ENCODE data around the gene B3GNT8.

Gene B3GNT8

DNA sequence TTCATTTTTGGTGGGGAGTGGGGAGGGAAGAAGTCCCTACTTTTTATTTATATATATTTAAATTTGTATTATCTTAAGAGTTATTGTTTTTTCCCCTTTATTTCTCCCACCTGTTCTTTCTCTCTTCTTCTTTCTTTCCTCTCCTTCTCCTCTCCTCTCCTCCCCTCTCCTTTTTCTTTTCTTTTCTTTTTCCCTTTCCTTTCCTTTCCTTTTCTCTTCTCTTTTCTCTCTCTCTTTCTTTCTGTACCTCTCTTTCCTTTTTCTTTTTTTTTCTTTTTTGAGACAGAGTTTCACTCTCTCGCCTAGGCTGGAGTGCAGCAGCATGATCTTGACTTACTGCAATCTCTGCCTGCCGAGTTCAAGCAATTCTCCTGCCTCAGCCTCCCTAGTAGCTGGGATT is 27.6 kb downstream of the B3GNT8 start:
- TF ChIP-seq, protein P1, sequence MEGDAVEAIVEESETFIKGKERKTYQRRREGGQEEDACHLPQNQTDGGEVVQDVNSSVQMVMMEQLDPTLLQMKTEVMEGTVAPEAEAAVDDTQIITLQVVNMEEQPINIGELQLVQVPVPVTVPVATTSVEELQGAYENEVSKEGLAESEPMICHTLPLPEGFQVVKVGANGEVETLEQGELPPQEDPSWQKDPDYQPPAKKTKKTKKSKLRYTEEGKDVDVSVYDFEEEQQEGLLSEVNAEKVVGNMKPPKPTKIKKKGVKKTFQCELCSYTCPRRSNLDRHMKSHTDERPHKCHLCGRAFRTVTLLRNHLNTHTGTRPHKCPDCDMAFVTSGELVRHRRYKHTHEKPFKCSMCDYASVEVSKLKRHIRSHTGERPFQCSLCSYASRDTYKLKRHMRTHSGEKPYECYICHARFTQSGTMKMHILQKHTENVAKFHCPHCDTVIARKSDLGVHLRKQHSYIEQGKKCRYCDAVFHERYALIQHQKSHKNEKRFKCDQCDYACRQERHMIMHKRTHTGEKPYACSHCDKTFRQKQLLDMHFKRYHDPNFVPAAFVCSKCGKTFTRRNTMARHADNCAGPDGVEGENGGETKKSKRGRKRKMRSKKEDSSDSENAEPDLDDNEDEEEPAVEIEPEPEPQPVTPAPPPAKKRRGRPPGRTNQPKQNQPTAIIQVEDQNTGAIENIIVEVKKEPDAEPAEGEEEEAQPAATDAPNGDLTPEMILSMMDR (IDR thresholded peaks at IDR 0.05; ENCODE audit: insufficient read depth, low read length, missing control alignments), result no peak
- ChIA-PET CTCF (interaction anchor here (1.0 kb wide), 1 partner anchor 32 kb away, joined by 4 read pairs; no protein-coding TSS in a partner anchor), POLR2A (no interaction called here)
- DNase-seq (ENCODE audit: low read depth, low spot score), result no peak
- H3K4me3 ChIP-seq (ENCODE audit: low read depth, low read length), result no peak overlapping the region

DNA sequence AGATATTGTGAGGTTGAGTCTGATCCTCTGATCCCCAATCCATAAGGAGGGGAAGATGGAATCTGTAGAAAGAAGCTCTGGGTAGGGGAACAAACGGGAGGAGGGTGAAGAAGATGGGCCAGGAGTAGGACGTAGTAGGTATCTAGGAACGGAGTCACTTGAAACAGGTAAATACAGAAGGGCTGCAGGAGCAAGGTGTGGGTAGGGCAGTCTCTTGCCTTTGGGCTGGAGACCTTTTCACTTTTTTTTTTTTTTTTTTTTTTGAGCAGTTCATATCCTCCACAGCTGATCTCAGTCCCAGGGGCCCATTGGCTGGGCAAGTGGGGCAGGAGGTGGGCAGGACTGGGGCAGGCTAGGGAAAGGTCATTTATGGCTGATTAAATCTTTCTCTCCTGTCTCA is 28.1 kb downstream of the B3GNT8 start:
- TF ChIP-seq, protein P1 (IDR thresholded peaks at IDR 0.05; ENCODE audit: insufficient read depth, low read length, missing control alignments), result no peak
- peak overlapping the region; percentile 92 for H3K4me3 ChIP-seq (ENCODE audit: low read depth, low read length)
- no peak for DNase-seq (ENCODE audit: low read depth, low spot score)
- ChIA-PET POLR2A (no interaction called here), CTCF (interaction anchor here (1.0 to 1.5 kb wide), 2 partner anchors 32 to 77 kb away, joined by 3 to 4 read pairs; no protein-coding TSS in a partner anchor)

DNA sequence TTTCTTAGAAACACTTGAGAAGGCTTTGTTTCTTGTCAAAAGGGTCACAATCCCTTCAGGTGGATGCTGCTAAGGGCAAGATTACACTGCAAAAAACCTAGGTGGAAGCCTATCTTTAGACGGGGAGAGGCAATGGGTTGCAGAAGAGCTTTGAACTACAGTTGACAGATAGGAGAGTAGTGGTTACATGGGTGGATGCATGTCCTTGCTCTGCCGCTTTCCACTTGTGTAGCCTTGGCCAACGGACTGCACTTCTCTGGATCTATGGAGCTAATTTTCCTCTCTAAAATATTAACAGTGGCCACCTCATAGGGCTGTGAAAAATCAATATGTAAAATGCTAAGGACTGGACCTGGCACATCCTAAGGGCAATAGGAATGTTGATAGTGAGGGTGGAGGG is 28.6 kb downstream of the B3GNT8 start:
- H3K4me3 ChIP-seq (ENCODE audit: low read depth, low read length), result peak overlapping the region; percentile 92
- TF ChIP-seq, protein P1 (IDR thresholded peaks at IDR 0.05; ENCODE audit: insufficient read depth, low read length, missing control alignments), result no peak
- POLR2A ChIA-PET, result interaction anchor here (0.6 kb wide), 1 partner anchor 20 kb away, joined by 3 read pairs; no protein-coding TSS in a partner anchor
- no peak for DNase-seq (ENCODE audit: low read depth, low spot score)
- CTCF ChIA-PET, result interaction anchor here (1.0 to 1.5 kb wide), 2 partner anchors 33 to 77 kb away, joined by 3 to 4 read pairs; no protein-coding TSS in a partner anchor

DNA sequence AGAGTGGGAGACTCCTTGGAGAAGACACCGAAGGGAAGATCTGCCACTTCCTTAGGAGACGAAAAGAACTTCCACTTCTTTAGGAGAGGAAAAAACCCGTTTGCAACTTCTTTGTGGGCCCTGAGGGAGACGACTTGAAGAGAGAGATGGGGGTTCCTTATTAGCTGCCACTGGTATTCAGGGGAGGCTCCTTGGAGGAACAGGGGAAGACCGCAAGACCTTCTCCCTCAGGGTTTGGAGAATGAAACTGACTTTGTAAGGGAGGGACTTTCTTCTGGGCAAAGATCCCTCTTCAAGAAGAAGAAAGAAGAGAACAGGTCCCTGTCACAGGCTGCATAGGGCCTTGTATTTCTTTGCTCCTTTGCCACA is 29.1 kb downstream of the B3GNT8 start:
- CTCF ChIA-PET, result interaction anchor here (1.5 kb wide), 1 partner anchor 76 kb away, joined by 3 read pairs; no protein-coding TSS in a partner anchor
- H3K4me3 ChIP-seq (ENCODE audit: low read depth, low read length), result peak overlapping the region; percentile 92
- POLR2A ChIA-PET, result interaction anchor here (0.6 kb wide), 1 partner anchor 21 kb away, joined by 3 read pairs; no protein-coding TSS in a partner anchor
- no peak for DNase-seq (ENCODE audit: low read depth, low spot score)
- TF ChIP-seq, protein P1 (IDR thresholded peaks at IDR 0.05; ENCODE audit: insufficient read depth, low read length, missing control alignments), result no peak

DNA sequence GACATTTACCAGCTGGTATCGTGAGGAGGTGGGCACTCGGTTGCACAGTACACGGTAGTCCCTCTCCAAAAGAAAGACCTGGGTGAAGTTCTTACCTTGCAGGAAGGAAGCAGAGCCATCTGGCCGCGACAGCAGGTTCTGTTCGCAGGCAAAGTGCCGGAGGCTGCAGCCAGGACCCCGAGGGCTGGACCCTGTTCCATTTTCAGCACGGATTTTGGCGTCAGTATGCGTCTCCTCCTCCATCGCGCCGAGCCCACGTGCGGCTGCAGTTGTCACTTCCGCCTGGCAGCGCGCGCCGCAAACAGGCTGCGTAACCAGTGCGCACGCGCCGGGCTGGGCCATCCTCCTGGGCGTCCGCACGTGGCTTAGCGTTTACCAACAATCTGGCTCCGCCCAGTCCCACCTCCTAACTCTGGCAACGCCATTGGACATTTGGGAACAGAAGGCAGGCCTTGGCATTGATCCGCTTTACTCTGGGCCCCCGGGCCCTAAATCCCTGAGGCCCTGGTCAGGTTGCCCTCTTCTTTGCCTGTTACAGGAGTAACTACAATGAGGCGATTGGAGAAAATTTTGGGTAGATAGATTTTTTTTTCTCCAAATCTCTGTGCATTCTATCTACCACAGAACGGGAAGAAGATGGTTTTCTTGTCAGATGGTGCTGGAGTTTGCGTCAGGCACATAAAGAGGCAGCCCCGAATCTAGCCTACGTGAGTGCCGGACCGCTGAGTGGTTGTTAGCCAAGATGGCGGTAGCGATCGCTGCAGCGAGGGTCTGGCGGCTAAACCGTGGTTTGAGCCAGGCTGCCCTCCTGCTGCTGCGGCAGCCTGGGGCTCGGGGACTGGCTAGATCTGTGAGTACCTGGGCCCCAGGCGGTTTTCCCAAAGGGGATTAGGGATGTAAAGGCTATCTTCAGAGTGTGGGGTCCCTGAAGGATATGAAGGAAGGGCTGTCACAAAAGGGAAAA is 29.8 kb downstream of the B3GNT8 start, which contains the start of the genes BCKDHA and EXOSC5:
Gene BCKDHA, plus strand, starts transcription at position 733 of the 964 bp plus-strand sequence. Its CDS starts 10 bp downstream, at position 743.
Gene EXOSC5, minus strand, starts transcription at position 274 of the 964 bp plus-strand sequence. Its CDS starts 31 bp downstream, at position 243.
- ChIA-PET POLR2A (interaction anchor here (0.5 kb wide), 1 partner anchor 29 kb away, joined by 7 read pairs; no protein-coding TSS in a partner anchor), CTCF (interaction anchor here (1.5 kb wide), 1 partner anchor 76 kb away, joined by 3 read pairs; no protein-coding TSS in a partner anchor)
- TF ChIP-seq, protein P1 (IDR thresholded peaks at IDR 0.05; ENCODE audit: insufficient read depth, low read length, missing control alignments), result no peak
- peak within 1 kb of the TSS; percentile 92 for H3K4me3 ChIP-seq (ENCODE audit: low read depth, low read length)
- DNase-seq (ENCODE audit: low read depth, low spot score), result peak; percentile 97

DNA sequence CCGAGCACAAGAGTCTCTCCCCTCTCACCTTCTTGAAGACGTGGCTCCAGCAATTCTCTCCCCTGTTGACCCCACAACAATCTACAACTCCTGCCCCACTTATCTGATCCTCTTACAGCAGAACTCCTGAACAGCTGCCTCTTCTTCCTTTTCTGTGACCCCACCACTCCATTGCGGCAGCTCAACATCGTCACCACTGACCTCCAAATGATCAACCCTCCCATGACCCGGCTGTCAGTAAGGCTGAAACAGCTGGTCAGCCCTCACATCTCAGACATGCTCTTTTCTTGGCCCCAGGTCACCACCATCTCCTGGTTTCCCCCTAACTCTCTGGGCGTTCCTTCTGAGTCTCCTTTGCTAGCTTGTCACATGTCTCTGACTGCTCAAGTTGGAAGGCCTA is 31.8 kb downstream of the B3GNT8 start:
- CTCF ChIA-PET, result no interaction called here
- TF ChIP-seq, protein P1 (IDR thresholded peaks at IDR 0.05; ENCODE audit: insufficient read depth, low read length, missing control alignments), result no peak
- no peak overlapping the region for H3K4me3 ChIP-seq (ENCODE audit: low read depth, low read length)
- POLR2A ChIA-PET, result no interaction called here
- DNase-seq (ENCODE audit: low read depth, low spot score), result no peak

All from AG04449 (cell line).